NCI-H2107 treated with DMSO at 0.1 percent for 48 hours (cell line): ENCODE results near the gene DIP2C.
"Not testable (repeated sequence)": the region's sequence is repeated elsewhere in the genome, so short reads cannot be mapped to it uniquely, and the experiment has no call there.

Experiments used
- DNase-seq: peaks from one replicate; lab custom pipeline; 2025; ENCODE audit not compliant: unreplicated experiment; lab: John Stamatoyannopoulos, UW

DIP2C gene

DNA sequence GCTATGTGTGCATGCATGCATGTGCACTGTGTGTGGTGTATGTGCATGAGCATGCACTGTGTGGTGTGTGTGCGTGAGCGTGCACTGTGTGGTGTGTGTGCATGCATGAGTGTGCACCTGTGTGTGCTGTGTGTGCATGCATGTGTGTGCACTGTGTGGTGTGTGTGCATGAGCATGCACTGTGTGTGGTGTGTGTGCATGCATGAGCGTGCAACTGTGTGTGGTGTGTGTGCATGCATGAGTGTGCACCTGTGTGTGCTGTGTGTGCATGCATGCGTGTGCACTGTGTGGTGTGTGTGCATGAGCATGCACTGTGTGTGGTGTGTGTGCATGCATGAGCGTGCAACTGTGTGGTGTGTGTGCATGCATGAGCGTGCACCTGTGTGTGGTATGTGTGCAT, 10.7 kb upstream of the DIP2C start:
- not testable (repeated sequence) for DNase-seq

DNA sequence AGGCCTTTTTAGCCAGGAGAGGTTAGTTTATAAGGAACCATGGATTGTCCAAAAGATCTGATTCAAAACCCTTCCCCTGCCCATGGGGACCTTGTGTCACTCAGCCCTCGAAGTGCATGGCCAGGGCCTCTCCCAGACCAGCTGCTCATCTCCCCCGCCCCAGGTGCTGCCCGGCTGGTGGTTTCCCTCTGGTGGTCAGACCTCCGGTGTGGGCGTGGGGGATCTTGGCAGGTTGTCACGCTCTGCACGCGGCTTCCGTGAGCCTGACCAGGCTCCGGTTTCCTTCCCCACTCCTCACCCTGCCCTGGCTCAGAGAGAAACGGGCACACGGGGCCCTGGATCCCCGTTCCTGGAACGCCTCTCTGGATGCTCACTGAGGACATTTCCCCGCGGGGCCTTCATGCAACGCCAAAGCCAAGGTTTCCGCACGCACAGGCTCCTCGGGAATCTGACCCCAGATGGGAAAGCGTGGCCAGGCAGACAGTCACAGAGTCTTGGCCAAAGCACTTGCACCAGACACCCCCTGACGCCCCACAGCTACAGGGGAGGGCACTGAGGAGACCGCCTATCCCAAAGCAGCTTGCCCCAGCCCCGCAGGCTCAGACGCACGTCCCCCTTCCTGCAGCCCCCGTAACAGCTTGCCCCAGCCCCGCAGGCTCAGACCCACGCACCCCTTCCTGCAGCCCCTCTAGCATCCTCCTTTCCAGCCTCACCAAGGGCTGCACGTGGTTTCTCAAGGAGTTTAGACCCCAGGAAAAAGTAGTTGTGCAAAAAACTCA, 7.8 kb upstream of the DIP2C start:
- DNase-seq: no peak

DNA sequence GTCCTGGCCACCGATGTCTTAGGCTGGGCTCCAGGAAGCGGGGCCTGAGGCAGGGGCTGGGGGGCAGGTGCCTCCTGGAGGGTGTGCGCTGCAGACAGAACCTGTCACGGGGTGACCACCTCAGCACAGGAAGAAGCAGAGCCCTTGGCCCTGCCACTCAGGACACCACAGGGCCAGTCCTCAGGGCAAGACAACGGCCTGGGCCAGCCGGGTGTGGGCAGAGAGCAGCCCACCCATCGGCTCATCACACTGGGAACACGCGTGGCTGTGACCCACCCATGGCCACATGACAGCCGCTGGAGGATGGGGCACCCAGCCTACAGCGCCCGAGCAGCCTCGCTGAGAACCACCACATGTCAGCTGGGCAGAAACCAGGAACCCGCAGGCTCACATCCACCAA, 5.9 kb upstream of the DIP2C start:
- DNase-seq: no peak

DNA sequence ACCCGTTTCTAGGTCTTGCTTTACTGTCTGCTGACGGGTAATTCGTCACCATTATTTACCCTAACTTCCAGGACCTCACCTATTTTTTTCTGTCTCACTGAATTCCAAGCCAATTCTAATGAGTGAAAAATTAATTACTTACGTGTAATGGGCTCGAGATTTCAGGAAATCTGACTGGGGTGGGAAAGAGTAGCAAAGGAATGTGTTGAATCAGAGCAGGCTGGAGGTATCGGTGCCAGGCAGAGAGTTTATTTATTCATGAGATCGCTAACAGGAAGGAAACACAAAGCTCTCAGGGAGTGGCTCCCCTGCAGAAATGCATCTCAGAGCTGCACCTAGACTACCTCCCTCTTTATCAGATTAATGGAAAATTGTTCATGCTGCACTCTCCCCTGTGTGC, 4.0 kb upstream of the DIP2C start:
- no peak for DNase-seq

DNA sequence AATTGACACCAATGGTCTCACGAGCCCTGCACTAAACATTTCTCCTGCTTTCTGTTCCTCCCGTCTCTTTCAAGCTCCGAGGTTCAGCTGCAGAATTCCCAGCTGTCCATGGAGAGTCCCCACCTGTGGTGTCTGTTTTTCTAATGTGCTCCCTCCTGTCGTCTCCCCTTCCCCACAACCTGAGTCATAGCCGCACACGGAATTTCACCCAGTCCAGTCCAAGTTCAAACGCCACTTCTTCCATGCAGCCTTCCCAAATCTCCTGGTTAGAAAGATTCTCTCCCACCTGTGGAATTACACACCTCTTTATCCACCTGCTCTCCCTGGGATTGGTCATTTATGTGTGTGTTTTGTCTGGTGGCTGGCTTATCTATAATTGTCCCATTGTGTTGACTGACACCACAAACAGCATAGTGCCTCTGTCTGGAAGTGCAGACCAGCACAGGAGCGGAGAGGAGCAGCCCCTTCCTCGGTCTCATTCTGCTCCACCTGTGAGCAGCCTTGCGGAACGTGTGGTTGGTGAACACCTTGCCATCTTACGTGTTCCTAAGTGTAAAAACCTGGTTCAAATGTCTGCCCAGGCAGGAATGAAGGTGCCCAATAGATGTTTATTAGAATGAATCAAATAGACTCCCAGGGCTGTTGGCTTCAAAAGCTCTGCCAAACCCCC, 3.3 kb upstream of the DIP2C start:
- DNase-seq: no peak

DNA sequence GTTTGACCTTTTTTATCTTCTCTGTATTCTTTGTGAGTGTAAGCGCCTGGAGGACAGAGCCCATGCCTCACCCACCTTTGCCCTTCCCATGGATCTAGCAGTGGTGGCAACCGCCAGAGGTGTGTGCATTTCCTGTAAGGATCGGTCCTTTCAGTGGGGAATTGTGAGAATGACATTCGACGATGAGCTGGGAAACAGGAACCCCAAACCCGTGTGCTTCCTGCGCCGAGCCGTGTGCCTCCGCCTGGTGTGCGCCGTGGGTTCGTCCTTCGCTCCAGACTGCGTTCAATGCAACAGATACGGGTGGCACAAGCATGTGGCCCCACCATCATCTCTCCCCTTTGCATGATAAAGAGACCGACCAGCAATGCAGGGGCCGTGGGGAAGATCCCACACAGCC, 1.7 kb upstream of the DIP2C start:
- DNase-seq: no peak

DNA sequence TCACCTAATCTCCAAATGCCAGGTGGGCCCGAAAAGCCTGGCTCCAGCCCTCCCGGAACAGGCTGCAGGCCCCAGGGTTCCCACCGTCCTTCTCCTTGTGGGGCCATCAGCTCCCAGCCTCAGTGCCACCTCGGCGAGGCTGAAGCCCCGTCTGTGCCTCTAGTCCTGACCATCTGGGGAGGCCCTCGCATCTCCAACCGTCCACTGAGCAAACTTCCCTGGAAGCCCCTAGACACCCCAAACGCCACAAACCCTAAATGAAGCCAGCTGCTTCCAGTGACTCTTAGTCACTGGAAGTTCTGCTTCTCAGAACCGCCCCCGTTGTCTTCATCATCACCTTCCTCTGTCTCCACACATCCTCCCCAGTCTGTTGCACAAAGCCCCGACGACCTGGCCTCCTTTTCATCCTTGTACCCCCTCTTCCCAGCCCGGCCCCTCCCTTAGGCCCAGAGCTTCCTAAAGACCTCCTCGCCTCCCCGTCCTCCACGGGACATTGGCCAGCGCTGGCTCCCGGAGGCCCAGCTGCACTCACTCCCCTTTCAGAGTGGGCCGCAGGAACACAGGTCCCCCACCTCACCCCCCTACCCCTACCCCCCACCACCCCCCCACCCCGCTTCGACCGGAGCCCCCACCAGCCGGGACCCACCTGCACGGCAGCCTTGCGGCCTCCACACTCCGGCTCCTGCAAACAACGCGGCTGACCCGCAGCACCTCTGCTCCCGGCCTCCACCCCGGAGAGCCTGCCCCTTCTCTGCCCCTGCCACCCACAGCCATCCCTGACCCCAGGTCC, 1.1 kb upstream of the DIP2C start:
- DNase-seq: no peak

DNA sequence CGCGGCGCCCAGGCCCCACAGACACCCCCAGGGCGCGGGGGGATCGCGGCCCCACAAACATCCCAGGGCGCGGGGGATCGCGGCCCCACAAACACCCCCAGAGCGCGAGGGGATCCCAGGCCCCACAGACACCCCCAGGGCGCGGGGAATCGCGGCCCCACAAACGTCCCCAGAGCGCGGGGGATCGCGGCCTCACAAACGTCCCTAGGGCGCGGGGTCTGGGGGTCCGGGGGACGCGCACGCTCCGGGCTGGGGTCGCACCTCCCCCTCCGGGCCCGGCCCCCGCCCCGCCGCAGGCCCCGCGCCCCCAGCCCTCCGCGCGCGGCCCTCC, 382 bp downstream of the DIP2C start:
- no peak for DNase-seq

DNA sequence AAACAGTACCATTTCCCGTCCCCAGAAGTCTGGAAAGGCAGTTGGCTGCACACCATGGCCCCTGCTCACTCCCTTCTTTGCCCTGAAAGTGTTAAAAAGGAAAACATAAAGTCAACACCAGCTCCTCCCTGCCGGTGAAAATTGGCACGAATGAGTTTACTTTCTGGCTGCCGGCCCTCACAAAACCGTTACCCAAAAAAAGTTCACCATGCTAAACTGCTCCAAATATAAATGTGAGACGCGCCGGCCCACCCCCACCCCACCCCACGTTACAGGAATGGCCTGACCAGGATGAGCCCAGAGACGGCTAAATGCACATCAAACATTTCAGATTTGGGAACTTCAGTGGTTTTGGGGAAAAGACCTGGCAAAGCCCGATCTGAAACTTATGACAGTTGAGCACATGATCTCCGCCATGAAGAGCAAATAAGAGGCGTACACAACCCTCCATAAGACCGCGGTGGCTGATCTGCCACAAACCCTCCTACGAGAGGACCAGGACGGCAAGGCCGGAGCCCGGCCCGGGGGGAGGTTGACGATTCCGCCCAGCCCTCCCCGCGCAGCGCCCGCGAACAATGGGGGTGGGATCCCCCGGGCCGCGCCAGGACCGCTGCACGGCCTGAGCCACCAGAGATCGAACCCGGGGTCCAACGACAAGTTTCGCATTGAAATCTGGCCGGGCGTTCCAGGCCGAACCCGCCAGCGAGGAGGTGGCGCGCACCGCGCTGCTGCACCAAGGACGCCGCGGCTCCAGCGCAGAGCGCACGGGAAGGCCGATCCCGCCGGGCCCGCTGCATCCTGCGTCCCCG, 952 bp downstream of the DIP2C start:
- DNase-seq: no peak

DNA sequence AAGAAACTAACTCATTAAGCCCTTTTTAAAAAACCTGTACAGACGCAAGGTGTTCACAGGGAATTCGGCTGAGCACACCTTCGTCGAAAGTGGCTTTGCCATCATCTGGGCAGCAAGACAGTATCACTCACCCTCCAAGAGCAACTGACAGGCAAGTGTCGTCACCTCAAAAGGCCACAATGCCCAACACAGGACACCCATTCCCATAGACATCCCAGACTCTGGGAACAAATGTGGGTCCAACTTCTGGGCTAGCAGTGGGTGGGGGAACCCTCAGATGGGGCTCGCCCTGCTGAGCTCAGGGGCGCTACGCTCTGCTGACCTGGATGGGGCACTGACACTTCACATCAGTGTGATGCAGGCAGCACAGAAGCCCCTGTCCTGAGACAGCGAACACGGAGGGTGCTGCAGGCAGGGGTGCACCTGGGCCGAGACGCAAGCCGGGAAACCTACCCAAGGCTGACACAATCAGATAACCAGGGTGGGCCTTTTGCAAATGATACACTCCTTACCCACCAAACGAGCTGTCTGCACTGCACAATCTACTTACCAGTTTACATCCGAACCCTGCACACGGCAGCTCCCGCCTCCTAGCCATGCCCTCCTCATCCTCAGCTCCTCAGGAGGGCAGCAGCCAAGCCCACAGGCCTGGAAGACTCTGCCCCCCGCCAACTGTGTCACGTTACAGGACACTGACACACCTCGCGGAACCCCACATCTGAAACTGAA, 1.7 kb downstream of the DIP2C start:
- DNase-seq: no peak

DNA sequence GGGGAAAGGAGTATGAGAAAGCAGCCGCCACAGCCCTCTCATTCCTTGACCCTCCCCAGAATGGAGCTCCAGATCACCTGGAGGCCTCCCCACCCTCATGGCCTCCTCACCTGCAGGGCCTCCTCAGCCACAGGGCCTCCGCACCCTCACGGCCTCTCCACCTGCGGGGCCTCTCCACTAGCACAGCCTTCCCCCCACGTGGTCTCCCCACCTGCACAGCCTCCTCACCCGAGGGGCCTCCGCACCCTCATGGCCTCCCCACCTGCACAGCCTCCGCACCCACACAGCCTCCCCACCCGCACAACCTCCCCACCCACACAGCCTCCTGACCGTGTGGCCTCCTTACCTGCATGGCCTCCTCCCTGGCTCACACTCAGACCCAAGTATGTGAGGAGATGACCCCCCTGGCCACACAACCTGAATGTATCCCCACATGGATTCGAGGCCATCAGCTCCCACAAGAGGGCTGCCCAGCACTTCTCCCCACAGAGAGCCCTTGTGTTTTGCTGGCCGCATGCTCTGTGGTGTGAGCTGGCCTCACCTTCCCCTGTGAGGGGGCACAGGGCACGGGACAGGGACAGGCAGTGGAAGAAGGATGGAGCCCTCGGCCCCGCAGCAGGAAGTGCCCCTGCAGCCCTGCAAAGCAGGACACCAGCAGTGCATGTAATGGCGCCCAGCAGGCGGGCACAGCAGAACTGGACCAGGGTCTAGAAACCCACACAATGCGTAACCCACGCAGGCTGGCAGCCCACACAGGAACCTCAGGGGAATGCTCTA, 3.1 kb downstream of the DIP2C start:
- DNase-seq: no peak

DNA sequence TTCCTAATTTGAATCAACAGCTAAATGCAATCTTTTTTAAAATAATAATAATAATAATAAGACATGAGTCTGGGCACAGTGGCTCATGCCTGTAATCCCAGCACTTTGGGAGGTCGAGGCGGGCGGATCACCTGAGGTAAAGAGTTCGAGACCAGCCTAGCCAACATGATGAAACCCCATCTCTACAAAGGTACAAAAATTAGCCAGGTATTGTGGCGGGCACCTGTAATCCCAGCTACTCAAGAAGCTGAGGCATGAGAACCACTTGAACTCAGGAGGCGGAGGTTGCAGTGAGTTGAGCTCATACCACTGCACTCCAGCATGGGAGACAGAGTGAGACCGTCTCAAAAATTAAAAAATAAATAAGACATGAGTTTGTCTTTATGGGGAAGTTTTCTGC, 3.9 kb downstream of the DIP2C start:
- DNase-seq: no peak

DNA sequence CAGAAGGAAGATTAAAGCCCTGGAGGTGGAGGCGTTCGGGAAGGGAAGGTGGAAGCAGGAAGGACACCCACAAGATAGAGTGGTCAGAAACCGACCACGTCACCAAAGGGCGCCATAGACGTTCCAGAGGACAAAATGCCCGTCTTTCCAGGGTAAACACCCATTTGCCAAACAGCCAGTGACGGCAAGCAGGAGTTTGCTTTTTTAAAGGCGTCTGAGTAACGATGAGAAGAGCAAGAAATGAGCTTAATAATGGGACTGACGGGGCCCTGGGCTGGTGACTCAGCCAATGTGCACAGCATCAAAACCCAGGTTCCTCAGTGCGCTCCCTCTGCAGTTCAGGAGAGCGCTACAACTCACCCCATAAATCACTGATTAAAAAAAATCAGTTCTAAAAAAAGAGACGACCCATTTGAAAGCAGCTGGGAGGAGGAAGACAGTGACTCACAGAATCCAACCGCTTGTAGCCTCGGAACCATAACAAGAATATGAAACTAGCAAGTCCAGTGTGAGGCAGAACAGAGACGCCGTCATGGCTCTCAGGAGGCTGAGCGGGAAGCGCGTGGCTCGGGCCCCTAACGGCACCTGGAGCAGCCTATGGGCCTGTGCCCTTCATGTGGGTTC, 5.9 kb downstream of the DIP2C start:
- no peak for DNase-seq

DNA sequence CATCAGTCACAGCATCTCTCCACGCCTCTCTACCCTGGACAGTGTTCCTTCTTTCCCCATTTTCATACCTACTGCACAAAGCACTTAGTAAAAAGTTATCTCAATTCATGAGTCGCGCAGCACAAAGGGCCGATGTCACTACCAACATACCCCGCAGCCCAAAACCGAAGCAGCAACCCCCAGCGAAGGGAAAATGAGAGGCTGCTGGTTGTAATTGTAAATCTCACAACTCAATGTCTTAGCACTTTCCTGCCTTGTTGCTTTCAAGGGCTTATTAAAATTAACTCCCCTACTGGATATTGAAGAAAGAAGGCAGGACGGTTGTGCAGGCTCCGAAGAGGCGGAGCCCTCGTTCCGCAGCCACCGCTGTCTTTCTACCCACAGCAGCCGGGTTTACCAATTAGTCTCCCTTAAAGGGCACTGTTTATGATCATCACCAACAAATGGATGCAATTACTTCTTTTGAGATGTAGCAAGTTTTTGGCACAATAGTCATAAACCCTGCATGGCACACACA, 6.5 kb downstream of the DIP2C start:
- DNase-seq: no peak

DNA sequence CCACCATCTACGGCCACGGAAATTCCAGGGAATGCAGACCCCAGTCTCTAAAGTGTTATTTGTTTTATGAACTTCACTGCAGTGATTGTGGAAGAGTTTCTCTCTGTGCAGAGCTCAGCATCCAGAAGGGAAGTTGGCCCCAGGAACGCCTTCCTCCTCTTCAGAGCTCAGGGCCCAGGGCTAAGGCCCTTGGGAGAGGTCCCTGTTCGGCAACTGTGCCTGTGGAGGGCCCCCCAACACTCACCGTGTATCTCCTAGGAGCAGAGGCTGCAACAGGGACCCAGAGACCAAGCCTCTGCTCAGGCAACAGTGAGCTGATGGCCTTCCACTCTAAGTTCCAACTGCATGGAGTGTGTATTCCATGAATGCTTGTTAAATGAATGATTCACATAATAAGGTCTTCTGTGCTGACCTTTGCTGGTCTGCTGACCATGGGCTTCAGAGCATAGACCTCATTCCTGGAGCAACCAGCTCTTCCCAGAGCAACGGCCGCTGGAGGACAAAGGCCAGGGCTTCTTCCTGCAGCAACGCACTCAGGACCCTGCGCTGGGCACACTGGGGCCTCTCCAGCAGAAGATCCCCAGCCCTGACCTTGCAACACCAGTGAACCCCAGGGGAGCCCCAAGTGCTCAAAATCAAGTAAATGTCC, 7.7 kb downstream of the DIP2C start:
- DNase-seq: no peak

DNA sequence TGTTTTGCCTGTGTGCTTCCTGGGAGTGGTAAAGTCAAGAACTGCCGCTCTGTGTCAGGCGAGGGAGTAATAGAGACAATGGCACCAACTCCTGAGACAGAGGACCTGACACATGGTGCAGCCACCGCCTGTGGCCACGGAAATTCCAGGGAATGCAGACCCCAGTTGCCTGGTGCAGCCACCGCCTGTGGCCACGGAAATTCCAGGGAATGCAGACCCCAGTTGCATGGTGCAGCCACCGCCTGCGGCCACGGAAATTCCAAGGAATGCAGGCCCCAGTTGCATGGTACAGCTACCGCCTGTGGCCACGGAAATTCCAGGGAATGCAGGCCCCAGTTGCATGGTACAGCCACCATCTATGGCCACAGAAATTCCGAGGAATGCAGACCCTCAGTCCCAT, 8.7 kb downstream of the DIP2C start:
- no peak for DNase-seq

DNA sequence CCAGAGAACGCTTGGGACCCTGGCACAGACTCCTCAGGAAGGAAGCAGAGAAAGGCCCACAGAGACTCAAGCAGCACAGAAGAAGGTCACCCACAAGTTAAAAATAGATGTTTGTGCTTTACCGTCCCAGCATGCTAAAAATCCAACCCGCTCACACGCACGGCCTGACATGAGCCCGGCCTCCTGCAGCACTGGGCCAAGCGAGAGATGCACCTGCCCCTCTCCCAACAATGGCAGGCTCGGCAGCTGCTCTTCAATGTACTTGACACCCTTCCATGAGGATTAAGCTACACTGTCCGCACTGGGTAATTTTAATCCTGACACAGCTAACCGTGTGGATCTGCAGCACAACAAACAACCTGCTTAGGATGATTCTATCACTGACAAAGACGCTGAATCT, 9.3 kb downstream of the DIP2C start:
- peak; percentile 55 for DNase-seq

DNA sequence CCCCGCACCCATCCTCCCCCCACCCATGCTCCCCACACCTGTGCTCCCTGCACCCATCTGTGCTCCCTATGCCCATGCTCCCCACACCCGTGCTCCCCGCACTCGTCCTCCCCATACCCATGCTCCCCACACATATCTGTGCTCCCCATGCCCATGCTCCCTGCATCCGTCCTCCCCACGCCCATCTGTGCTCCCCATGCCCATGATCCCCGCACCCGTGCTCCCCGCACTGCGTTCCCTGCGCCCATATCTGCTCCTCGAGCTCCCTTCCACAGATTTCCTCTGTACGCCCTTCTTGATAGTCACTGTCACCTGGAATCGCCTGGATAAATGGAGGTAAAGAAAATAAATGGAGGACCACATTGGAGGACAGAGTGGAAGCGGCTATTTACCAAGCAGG, 9.9 kb downstream of the DIP2C start:
- DNase-seq: no peak

DNA sequence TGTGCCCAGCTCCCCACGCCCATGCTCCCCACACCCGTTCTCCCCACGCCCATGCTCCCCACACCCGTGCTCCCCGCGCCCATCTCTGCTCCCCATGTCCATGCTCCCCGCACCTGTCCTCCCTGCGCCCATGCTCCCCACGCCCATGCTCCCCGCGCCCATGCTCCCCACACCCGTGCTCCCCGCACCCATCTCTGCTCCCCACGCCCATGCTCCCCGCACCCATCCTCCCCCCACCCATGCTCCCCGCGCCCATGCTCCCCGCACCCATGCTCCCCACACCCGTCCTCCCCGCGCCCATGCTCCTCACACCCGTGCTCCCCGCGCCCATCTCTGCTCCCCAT, 10.8 kb downstream of the DIP2C start:
- not testable (repeated sequence) for DNase-seq
